DND-41 (cell line): ENCODE results near the gene HMCN2.

Experiments used
- ATAC-seq: fragments of 200-7000 bp; cut with Tn5 transposase; 3 replicates; pipeline ENCODE4 v1.9.1; 2021; ENCODE audit warnings: low read depth; ENCODE audit not compliant: insufficient read depth
- DNase-seq: peaks from one replicate; pipeline ENCODE4 v3.0.0-alpha.2; 2020
- H2AFZ ChIP-seq: 2 replicates; pipeline ENCODE4 v1.6.0; 2012; ENCODE audit warnings: low read depth, low read length
- H3K27ac ChIP-seq: 2 replicates; pipeline ENCODE4 v1.5.1; 2012; ENCODE audit warnings: low read length, inconsistent platforms
- H3K27me3 ChIP-seq: fragments of 200-600 bp; sonication (generic); 2 replicates; pipeline ENCODE4 v1.6.0; 2012; ENCODE audit warnings: low read length, mild to moderate bottlenecking, inconsistent platforms; ENCODE audit not compliant: insufficient read depth, poor library complexity
- H3K36me3 ChIP-seq: 2 replicates; pipeline ENCODE4 v1.5.1; 2012; ENCODE audit warnings: low read length, inconsistent platforms; ENCODE audit not compliant: insufficient read depth
- H3K4me1 ChIP-seq: 2 replicates; pipeline ENCODE4 v1.5.1; 2012; ENCODE audit warnings: mild to moderate bottlenecking, low read length; ENCODE audit not compliant: insufficient read depth
- H3K4me2 ChIP-seq: 2 replicates; pipeline ENCODE4 v1.6.0; 2012; ENCODE audit warnings: mild to moderate bottlenecking, moderate library complexity, low read length, inconsistent platforms; ENCODE audit not compliant: insufficient read depth
- H3K4me3 ChIP-seq, 2 experiments: fragments of 200-600 bp in 1 of 2; shearing (Covaris generic) in 1 of 2; 2 replicates each; pipeline ENCODE4 v1.5.1; 2012 to 2016; ENCODE audit warnings: inconsistent platforms in 2 of 2, low read length in 2 of 2, mild to moderate bottlenecking in 2 of 2, low read depth in 1 of 2, moderate library complexity in 1 of 2
- H3K79me2 ChIP-seq: 2 replicates; pipeline ENCODE4 v1.6.0; 2012; ENCODE audit warnings: low read length, inconsistent platforms; ENCODE audit not compliant: insufficient read depth
- H3K9ac ChIP-seq: 2 replicates; pipeline ENCODE4 v1.6.0; 2012; ENCODE audit warnings: low read depth, mild to moderate bottlenecking, inconsistent platforms, low read length, moderate library complexity
- H3K9me3 ChIP-seq: 2 replicates; pipeline ENCODE4 v1.5.1; 2012; ENCODE audit warnings: low read length, moderate library complexity, mild to moderate bottlenecking, inconsistent platforms; ENCODE audit not compliant: insufficient read depth, severe bottlenecking
- H4K20me1 ChIP-seq: 2 replicates; pipeline ENCODE4 v1.6.0; 2012; ENCODE audit warnings: low read length; ENCODE audit not compliant: insufficient read depth
- CTCF ChIP-seq: IDR thresholded peaks from 2 replicates; pipeline ENCODE4 v1.5.1; 2012; ENCODE audit warnings: borderline replicate concordance, low read length, moderate library complexity, mild to moderate bottlenecking; ENCODE audit not compliant: poor library complexity, severe bottlenecking; ENCODE audit errors: extremely low read depth
- EZH2 ChIP-seq: IDR thresholded peaks from 3 replicates; pipeline ENCODE4 v1.6.1; 2012; ENCODE audit warnings: borderline replicate concordance, low read depth, mild to moderate bottlenecking, moderate library complexity, low read length, inconsistent platforms; ENCODE audit not compliant: severe bottlenecking

HMCN2 gene

GRCh38 chr9:130373679-130374325 lies 108.2 kb downstream of the HMCN2 start:
- no peaks in the 10 kb centered on the region for H3K79me2 ChIP-seq
- H3K36me3 ChIP-seq: no peaks in the 10 kb centered on the region
- no peak for ATAC-seq
- no peak overlapping the region for H2AFZ ChIP-seq
- no peaks in the 10 kb centered on the region for H3K27me3 ChIP-seq
- no peaks in the 10 kb centered on the region for H3K9me3 ChIP-seq
- H3K4me3 ChIP-seq: no peak overlapping the region
- TF ChIP-seq CTCF (no peak), EZH2 (no peak)
- H3K27ac ChIP-seq: no peak overlapping the region
- H3K9ac ChIP-seq: no peak overlapping the region
- no peak for DNase-seq
- no peaks in the 10 kb centered on the region for H4K20me1 ChIP-seq
- H3K4me2 ChIP-seq: no peak overlapping the region
- no peaks in the 10 kb centered on the region for H3K4me1 ChIP-seq

- ATAC-seq: no peak
- H3K79me2 ChIP-seq: no peaks in the 10 kb centered on the region
- TF ChIP-seq CTCF: no peak
- TF ChIP-seq EZH2: no peak
- H3K9me3 ChIP-seq: no peaks in the 10 kb centered on the region
- DNase-seq: no peak
- no peak overlapping the region for H3K4me2 ChIP-seq
- H3K27ac ChIP-seq: no peak overlapping the region
- H3K27me3 ChIP-seq: no peaks in the 10 kb centered on the region
- no peak overlapping the region for H3K9ac ChIP-seq
- no peaks in the 10 kb centered on the region for H4K20me1 ChIP-seq
- H3K4me3 ChIP-seq: no peak overlapping the region
- no peaks in the 10 kb centered on the region for H3K4me1 ChIP-seq
- no peak overlapping the region for H2AFZ ChIP-seq
- H3K36me3 ChIP-seq: no peaks in the 10 kb centered on the region
Measured at GRCh38 chr9:130377612-130378011, 112.1 kb downstream of the HMCN2 start.

GRCh38 chr9:130378875-130379648 lies 113.5 kb downstream of the HMCN2 start:
- DNase-seq (no peak), ATAC-seq (no peak)
- Histone ChIP-seq H4K20me1 (no peaks in the 10 kb centered on the region), H3K9ac (no peak overlapping the region), H3K79me2 (no peaks in the 10 kb centered on the region), H3K4me3 (no peak overlapping the region), H3K27ac (no peak overlapping the region), H3K9me3 (no peaks in the 10 kb centered on the region), H3K36me3 (no peaks in the 10 kb centered on the region), H2AFZ (no peak overlapping the region), H3K27me3 (no peaks in the 10 kb centered on the region), H3K4me2 (no peak overlapping the region), H3K4me1 (no peaks in the 10 kb centered on the region)
- no peak for TF ChIP-seq EZH2
- no peak for TF ChIP-seq CTCF
